ENCODE measurements around the gene CD247. TPM values are rescaled to one million over a fixed set of nuclear protein-coding genes. Genes with fewer than 3 reads are reported as not detected.

CD247 gene
- total and polyA plus RNA-seq, 2 of the 4 experiments (the other 2 are of a cell fraction) = not detected

DNA sequence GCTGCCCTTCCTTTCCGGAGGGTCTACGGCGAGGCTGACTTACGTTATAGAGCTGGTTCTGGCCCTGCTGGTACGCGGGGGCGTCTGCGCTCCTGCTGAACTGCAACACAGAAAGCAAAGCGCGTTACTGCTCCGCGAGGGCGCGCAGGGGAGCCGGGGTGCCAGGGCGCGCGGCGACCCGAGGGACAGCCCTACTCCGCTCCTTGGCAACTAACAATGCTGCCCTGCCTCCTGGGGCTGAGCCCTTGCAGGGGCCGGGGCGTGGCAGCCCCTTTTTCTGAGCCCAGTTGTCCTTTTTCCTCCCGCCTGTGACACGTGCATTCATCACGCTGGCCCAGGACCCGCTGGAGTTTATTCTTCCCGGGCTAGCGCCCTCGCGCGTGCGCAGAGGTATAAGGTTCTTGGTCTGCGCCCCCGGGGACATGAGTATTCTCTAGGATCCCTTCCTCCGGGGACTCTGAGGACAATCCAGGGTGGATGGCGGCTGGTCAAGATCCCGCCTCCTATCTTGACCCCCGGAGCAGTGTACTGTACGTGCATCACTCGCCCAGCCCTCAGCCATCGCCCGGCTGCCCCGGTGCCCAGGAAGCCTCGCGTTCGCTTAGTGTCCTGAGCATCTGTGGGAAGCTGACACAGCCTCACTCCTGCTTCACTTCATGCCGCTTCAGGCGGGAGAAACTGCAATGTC, 78.9 kb downstream of the CD247 start:
- ChIA-PET CTCF (interaction anchor here (0.6 to 4.8 kb wide), 2 partner anchors 85 to 172 kb away, joined by 4 to 25 read pairs; no protein-coding TSS in a partner anchor), POLR2A (ENCODE audit: unreplicated experiment) (no interaction called here)
- Histone ChIP-seq H2BK120ac (ENCODE audit: low read depth, low read length) (no peak overlapping the region), H2AFZ (replicated peaks; ENCODE audit: low read length, poor library complexity) (peak overlapping the region; percentile 83), H3K4me1 (ENCODE audit: control insufficient read depth, insufficient read depth, low read length) (no peaks in the 10 kb centered on the region), H3K79me1 (ENCODE audit: low read depth in 1 of 2, low read length in 2 of 2) (no peaks in the 10 kb centered on the region), H4K5ac (ENCODE audit: low read depth, low read length) (no peak overlapping the region), H2BK5ac (ENCODE audit: low read depth, low read length, poor library complexity, severe bottlenecking) (no peak overlapping the region), H3K56ac (ENCODE audit: extremely low read depth, insufficient read depth, low read length) (no peak overlapping the region), H3K23ac (ENCODE audit: low read depth, low read length) (no peak overlapping the region), H3K18ac (ENCODE audit: low read depth, low read length) (no peak overlapping the region), H2BK15ac (ENCODE audit: low read depth, low read length) (no peak overlapping the region), H4K20me1 (ENCODE audit: insufficient read depth, low read length) (no peaks in the 10 kb centered on the region), H3K4me3 (ENCODE audit: insufficient read depth, low read depth, low read length) (peak overlapping the region; percentile 47), H3K27ac (ENCODE audit: insufficient read depth, low read length) (no peak overlapping the region), H4K8ac (ENCODE audit: low read depth in 2 of 2, low read length in 2 of 2) (no peak overlapping the region), H3K9me3 (ENCODE audit: control insufficient read depth, insufficient read depth, low read length) (no peaks in the 10 kb centered on the region), H3K14ac (replicated peaks; ENCODE audit: low read depth, low read length) (no peak overlapping the region), H4K91ac (ENCODE audit: insufficient read depth, low read depth, low read length) (no peak overlapping the region), H3K9ac (ENCODE audit: low read depth, low read length) (no peak overlapping the region), H3K36me3 (ENCODE audit: control insufficient read depth, insufficient read depth, low read length) (no peaks in the 10 kb centered on the region), H3K4ac (ENCODE audit: low read depth, low read length) (no peak overlapping the region), H3K4me2 (ENCODE audit: low read depth, low read length) (peak overlapping the region; percentile 96), H3K9me1 (ENCODE audit: insufficient read depth, low read length) (no peaks in the 10 kb centered on the region), H2AK5ac (ENCODE audit: low read depth, low read length) (no peak overlapping the region), H2AK9ac (replicated peaks; ENCODE audit: low read depth, low read length, poor library complexity) (no peak overlapping the region), H2BK20ac (ENCODE audit: low read depth, low read length) (no peak overlapping the region), H3K27me3 (ENCODE audit: control insufficient read depth, insufficient read depth, low read length) (peaks cover 27% of the 10 kb centered on the region)
- ATAC-seq (ENCODE audit: low read depth) (peak; percentile 80), DNase-seq (peak; percentile 28)
- dilution Hi-C loops (cut with HindIII; ENCODE audit: low sequenced_read_pairs, unreplicated experiment) (loop anchor here (25.0 kb wide), 1 partner anchor 177 kb away; no protein-coding TSS in a partner anchor), in situ Hi-C loops (cut with MboI; ENCODE audit: low sequenced_read_pairs) (loop anchor here (5.0 kb wide), 1 partner anchor 172 kb away; no protein-coding TSS in a partner anchor), intact Hi-C loops (cut with micrococcal nuclease) (no loop called here)
- BruUV-seq (replicated peaks) = no TSS peak
- 7% methylated on average over 41 of the region's 49 CpGs; no CpG with 5 or more reads in 1 of the 2 experiments for WGBS, 2 experiments (ENCODE audit: extremely low coverage in 2 of 2, insufficient read length in 1 of 2)
- TF ChIP-seq MXI1 (IDR thresholded peaks at IDR 0.05; ENCODE audit: borderline replicate concordance, low read depth, low read length) (peak; percentile 96), BHLHE40 (IDR thresholded peaks at IDR 0.05; ENCODE audit: low read depth, low read length) (0 out of 2 replicates have a peak, but pooled peaks have one; percentile 10), CHD1 (IDR thresholded peaks at IDR 0.05; ENCODE audit: low read depth, low read length) (no peak), USF2 (IDR thresholded peaks at IDR 0.05; ENCODE audit: low read depth, low read length) (no peak), SMC3 (IDR thresholded peaks at IDR 0.05; ENCODE audit: low read depth, low read length) (no peak), RAD21 (IDR thresholded peaks at IDR 0.05; ENCODE audit: low read length) (no peak), RCOR1 (IDR thresholded peaks at IDR 0.05; ENCODE audit: insufficient replicate concordance, low read length) (no peak), POLR2A (IDR thresholded peaks at IDR 0.05; ENCODE audit: low read depth, low read length) (no peak), MAFK (IDR thresholded peaks at IDR 0.05; ENCODE audit: low read depth, low read length) (no peak), CEBPB (IDR thresholded peaks at IDR 0.05; ENCODE audit: low read depth, low read length) (no peak), MAZ (IDR thresholded peaks at IDR 0.05; ENCODE audit: borderline replicate concordance, low read depth, low read length) (no peak), ELK1 (IDR thresholded peaks at IDR 0.05; ENCODE audit: borderline replicate concordance, low read depth, low read length) (no peak), RFX5 (IDR thresholded peaks at IDR 0.05; ENCODE audit: low read depth, low read length) (no peak), NFE2L2 (IDR thresholded peaks at IDR 0.05; ENCODE audit: low read depth, low read length) (no peak), CTCF (conservative IDR thresholded peaks at IDR 0.05; ENCODE audit: low read depth, low read length) (0 out of 2 replicates have a peak, but pooled peaks have one; percentile 20)
